Esophagus muscularis mucosa (tissue), 4 donors: ENCODE data around the gene BTBD7. TPM values are rescaled to one million over a fixed set of nuclear protein-coding genes. Genes with fewer than 3 reads are reported as not detected.

ENCODE experiments used
- DNase-seq: peaks from one replicate; pipeline ENCODE4 v3.0.0-alpha.2; 2017; ENCODE audit errors: extremely low spot score
- H3K27ac ChIP-seq, 4 donors: fragments of 200-600 bp; sonication (generic); replicated peaks in 1 of 4; 1 replicate in 3 of 4; 2 replicates in 1 of 4; pipeline ENCODE4 v1.5.1; 2016 to 2019; ENCODE audit warnings: mild to moderate bottlenecking in 1 of 4
- H3K27me3 ChIP-seq, 4 donors: fragments of 200-600 bp; sonication (generic); one replicate each; pipeline versions ENCODE4 v1.5.1 to v1.6.0; 2016 to 2019
- H3K36me3 ChIP-seq, 4 donors: fragments of 200-600 bp; sonication (generic); one replicate each; pipeline ENCODE4 v1.5.1; 2016 to 2019
- H3K4me1 ChIP-seq, 4 donors: fragments of 200-600 bp; sonication (generic); one replicate each; pipeline ENCODE4 v1.5.1; 2016 to 2019
- H3K4me3 ChIP-seq, 4 donors: fragments of 200-600 bp; sonication (generic); 1 replicate in 2 of 4; 2 replicates in 2 of 4; pipeline ENCODE4 v1.5.1; 2016 to 2019; ENCODE audit warnings: mild to moderate bottlenecking in 4 of 4, moderate library complexity in 1 of 4
- H3K9me3 ChIP-seq, 4 donors: fragments of 200-600 bp; sonication (generic); 1 replicate in 3 of 4; 2 replicates in 1 of 4; pipeline ENCODE4 v1.5.1; 2016 to 2019
- CTCF ChIP-seq, 3 experiments: fragments of 200-600 bp in 2 of 3; fragments of 450-650 bp in 1 of 3; sonication (generic) in 2 of 3; IDR thresholded peaks; one replicate each; pipeline ENCODE4 v1.5.1; 2017 to 2019; ENCODE audit warnings: antibody characterized with exemption in 3 of 3, mild to moderate bottlenecking in 2 of 3, moderate library complexity in 1 of 3
- EP300 ChIP-seq: sonication (generic); formaldehyde crosslinking; IDR thresholded peaks from one replicate; pipeline ENCODE4 v1.6.1; 2017; ENCODE audit warnings: antibody characterized with exemption
- POLR2A ChIP-seq: fragments of 450-650 bp; IDR thresholded peaks from one replicate; pipeline ENCODE4 v1.6.1; 2017; ENCODE audit warnings: antibody characterized with exemption, moderate library complexity, mild to moderate bottlenecking, low read depth
- POLR2AphosphoS5 ChIP-seq, 2 donors: sonication (generic); formaldehyde crosslinking; IDR thresholded peaks; one replicate each; pipeline ENCODE4 v1.6.1; 2017; ENCODE audit warnings: antibody characterized with exemption in 2 of 2
- WGBS: methylation state at CpG from one replicate; pipeline ENCODE4 v1.1.5; 2018; 5-methylcytosine and 5-hydroxymethylcytosine counted together
- intact Hi-C: fragments of 100-400 bp; cut with DNase I; formaldehyde crosslinking; loops from one replicate; pipeline ENCODE4 v1.15.1; 2023
- total RNA-seq, 4 donors: library from RNA; depleted of rRNA; stranded (reverse); fragments of >200 nt; gene quantifications; one replicate each; pipeline versions ENCODE4 v1.1.0 to v1.2.1, GENCODE V29; 2016

The BTBD7 gene
- total RNA-seq, 4 donors from 2014 or later, result 28.8 to 35.7 (median 30.1) TPM

- intact Hi-C loops, result no loop called here
- TF ChIP-seq POLR2A (no peak), EP300 (no peak), POLR2AphosphoS5 (IDR thresholded peaks at IDR 0.05) (no peak), CTCF (IDR thresholded peaks at IDR 0.05) (no peak)
- no peaks in the 10 kb centered on the region for H3K9me3 ChIP-seq
- 83% methylated on average over 6 of the region's 6 CpGs for WGBS
- H3K36me3 ChIP-seq, result no peaks in the 10 kb centered on the region
- H3K27ac ChIP-seq, result no peak overlapping the region
- H3K4me3 ChIP-seq, result no peak overlapping the region
- DNase-seq, result no peak
- H3K27me3 ChIP-seq, result no peaks in the 10 kb centered on the region
- H3K4me1 ChIP-seq, result peaks cover 14 to 82% (median 35%) of the 10 kb centered on the region in 4 donors
These were observed 27.0 kb downstream of the BTBD7 start for GRCh38 chr14:93305725-93306418.

- Histone ChIP-seq H3K4me3 (no peak overlapping the region), H3K4me1 (peaks cover 14 to 76% (median 31%) of the 10 kb centered on the region in 4 donors), H3K27me3 (no peaks in the 10 kb centered on the region), H3K27ac (no peak overlapping the region), H3K9me3 (no peaks in the 10 kb centered on the region), H3K36me3 (no peaks in the 10 kb centered on the region)
- no peak for DNase-seq
- 96% methylated on average over 1 of the region's 1 CpG for WGBS
- no peak for TF ChIP-seq CTCF (IDR thresholded peaks at IDR 0.05)
- intact Hi-C loops, result no loop called here
These were observed 28.1 kb downstream of the BTBD7 start for GRCh38 chr14:93304771-93305170.

- intact Hi-C loops, result no loop called here
- Histone ChIP-seq H3K4me1 (peaks cover 18 to 77% (median 28%) of the 10 kb centered on the region in 4 donors), H3K27me3 (no peaks in the 10 kb centered on the region)
These were observed 29.2 kb downstream of the BTBD7 start for GRCh38 chr14:93303659-93304058.

GRCh38 chr14:93302688-93303581 is 29.9 kb downstream of the BTBD7 start:
- Histone ChIP-seq H3K27ac (no peak overlapping the region), H3K27me3 (no peaks in the 10 kb centered on the region), H3K4me3 (no peak overlapping the region), H3K9me3 (no peaks in the 10 kb centered on the region), H3K36me3 (no peaks in the 10 kb centered on the region), H3K4me1 (peaks cover 18 to 73% (median 28%) of the 10 kb centered on the region in 4 donors)
- 89% methylated on average over 12 of the region's 12 CpGs for WGBS
- DNase-seq, result no peak
- intact Hi-C loops, result no loop called here
- TF ChIP-seq POLR2AphosphoS5 (IDR thresholded peaks at IDR 0.05) (no peak), POLR2A (no peak), EP300 (no peak), CTCF (IDR thresholded peaks at IDR 0.05) (no peak)

More at GRCh38 chr14:93303659-93304058, 29.2 kb downstream of the BTBD7 start:
- no peak for DNase-seq
- Histone ChIP-seq H3K4me3 (no peak overlapping the region), H3K9me3 (no peaks in the 10 kb centered on the region), H3K36me3 (no peaks in the 10 kb centered on the region), H3K27ac (no peak overlapping the region)
- WGBS, result 70% methylated on average over 3 of the region's 3 CpGs
- TF ChIP-seq POLR2AphosphoS5 (IDR thresholded peaks at IDR 0.05), result no peak

GRCh38 chr14:93301821-93302447 is 30.9 kb downstream of the BTBD7 start:
- TF ChIP-seq EP300 (no peak), POLR2AphosphoS5 (IDR thresholded peaks at IDR 0.05) (no peak), CTCF (IDR thresholded peaks at IDR 0.05) (no peak), POLR2A (no peak)
- DNase-seq, result no peak
- H3K4me1 ChIP-seq, result peaks cover 16 to 63% (median 27%) of the 10 kb centered on the region in 4 donors
- no peaks in the 10 kb centered on the region for H3K9me3 ChIP-seq
- H3K27me3 ChIP-seq, result no peaks in the 10 kb centered on the region
- intact Hi-C loops, result no loop called here
- H3K27ac ChIP-seq, result no peak overlapping the region
- H3K4me3 ChIP-seq, result no peak overlapping the region
- 92% methylated on average over 6 of the region's 6 CpGs for WGBS
- H3K36me3 ChIP-seq, result no peaks in the 10 kb centered on the region
